K562 (cell line): ENCODE results near the gene GHR. TPM values are rescaled to one million over a fixed set of nuclear protein-coding genes. Genes with fewer than 3 reads are reported as not detected.

ENCODE experiments used
- ATAC-seq: fragments of 200-7000 bp; cut with Tn5 transposase; 3 replicates; pipeline ENCODE4 v1.9.1; 2020; ENCODE audit warnings: moderate library complexity
- BruUV-seq: library from RNA; stranded (reverse); fragments of 400-500 nt; replicated peaks from 2 replicates; lab custom pipeline; 2021; lab: Mats Ljungman, UMichigan
- CTCF ChIA-PET: fragments of 300-600 bp; formaldehyde crosslinking; extraction: SDS; loops from one replicate; lab custom pipeline; 2021; ENCODE audit warnings: low intra/inter-chr PET ratio; lab: Yijun Ruan, JAX
- POLR2A ChIA-PET: fragments of 300-600, 350-650 bp; sonication (Branson Sonifier 250); formaldehyde crosslinking; extraction: SDS; loops from one replicate; lab custom pipeline; 2021; ENCODE audit warnings: antibody characterized with exemption, inconsistent platforms; lab: Yijun Ruan, JAX
- DNase-seq, 4 experiments: peaks; one replicate each; pipeline versions ENCODE4 v3.0.0 to v3.0.0-alpha.2; 2011 to 2018; ENCODE audit warnings: low spot score in 3 of 4, mixed read lengths in 3 of 4; ENCODE audit errors: extremely low read depth in 1 of 4
- FAIRE-seq: peaks from 2 replicates; lab custom pipeline; 2011; peaks lifted over from hg19 to GRCh38; lab: Jason Lieb, UNC
- H2AFZ ChIP-seq: 2 replicates; pipeline ENCODE4 v1.6.0; 2011; ENCODE audit warnings: low read depth, low read length, control low read depth, inconsistent platforms
- H3K27ac ChIP-seq: fragments of 200-600 bp; 3 replicates; pipeline ENCODE4 v1.8.0; 2011; ENCODE audit warnings: low read depth, mild to moderate bottlenecking, control low read depth, inconsistent platforms, low read length, moderate library complexity, mixed read lengths; ENCODE audit errors: extremely low read depth
- H3K27me3 ChIP-seq, 2 experiments: fragments of 300-600 bp in 1 of 2; 2 replicates in 1 of 2; 3 replicates in 1 of 2; pipeline versions ENCODE4 v1.6.0 to v1.8.0; 2011; ENCODE audit warnings: inconsistent platforms in 2 of 2, low read length in 2 of 2, mild to moderate bottlenecking in 1 of 2, mixed read lengths in 1 of 2, moderate library complexity in 1 of 2; ENCODE audit not compliant: control insufficient read depth in 2 of 2, insufficient read depth in 2 of 2
- H3K36me3 ChIP-seq: fragments of 300-600 bp; 3 replicates; pipeline ENCODE4 v1.8.0; 2011; ENCODE audit warnings: mild to moderate bottlenecking, low read length, inconsistent platforms; ENCODE audit not compliant: control insufficient read depth, insufficient read depth
- H3K4me1 ChIP-seq, 2 experiments: fragments of 200-600 bp in 1 of 2; replicated peaks in 1 of 2; 2 replicates in 1 of 2; 3 replicates in 1 of 2; pipeline versions ENCODE4 v1.5.1 to v1.8.0; 2011; ENCODE audit warnings: inconsistent platforms in 2 of 2, low read length in 2 of 2, mild to moderate bottlenecking in 1 of 2, mixed read lengths in 1 of 2, moderate library complexity in 1 of 2; ENCODE audit not compliant: control insufficient read depth in 2 of 2, insufficient read depth in 2 of 2
- H3K4me2 ChIP-seq: 2 replicates; pipeline ENCODE4 v1.6.1; 2011; ENCODE audit warnings: low read length, control low read depth, inconsistent platforms, mixed read lengths; ENCODE audit not compliant: insufficient read depth
- H3K4me3 ChIP-seq: fragments of 200-600 bp; sonication (generic), shearing (Covaris generic); 2 replicates; pipeline ENCODE4 v1.5.1; 2016; ENCODE audit warnings: control low read depth, inconsistent platforms
- H3K79me2 ChIP-seq: fragments of 200-600 bp; 3 replicates; pipeline ENCODE4 v1.8.0; 2011; ENCODE audit warnings: low read length, inconsistent platforms; ENCODE audit not compliant: control insufficient read depth, insufficient read depth
- H3K9ac ChIP-seq, 2 experiments: 2 replicates each; pipeline versions ENCODE4 v1.6.0 to v1.6.1; 2011; ENCODE audit warnings: low read depth in 2 of 2, low read length in 2 of 2, control low read depth in 1 of 2, inconsistent platforms in 1 of 2, mild to moderate bottlenecking in 1 of 2, mixed read lengths in 1 of 2; ENCODE audit not compliant: insufficient read depth in 1 of 2
- H3K9me1 ChIP-seq: one replicate; pipeline ENCODE4 v1.6.0; 2011; ENCODE audit warnings: inconsistent platforms, mild to moderate bottlenecking, low read length, moderate library complexity; ENCODE audit not compliant: control insufficient read depth, insufficient read depth
- H3K9me3 ChIP-seq: replicated peaks from 2 replicates; pipeline ENCODE4 v1.5.1; 2011; ENCODE audit warnings: low read depth, low read length, inconsistent platforms; ENCODE audit not compliant: control insufficient read depth, insufficient read depth
- H4K20me1 ChIP-seq: replicated peaks from 2 replicates; pipeline ENCODE4 v1.6.1; 2011; ENCODE audit warnings: low read length, inconsistent platforms, mixed read lengths; ENCODE audit not compliant: control insufficient read depth, insufficient read depth
- BRD4 ChIP-seq: fragments of 200-600 bp; sonication (generic); IDR thresholded peaks from 2 replicates; pipeline ENCODE4 v1.6.1; 2017; ENCODE audit warnings: inconsistent platforms
- CXXC5 ChIP-seq: fragments of 250-450 bp; sonication (Bioruptor Pico); IDR thresholded peaks from 2 replicates; pipeline ENCODE4 v1.8.0; 2022; ENCODE audit warnings: inconsistent platforms, mild to moderate bottlenecking, moderate library complexity
- HDAC2 ChIP-seq: fragments of 450-650 bp; IDR thresholded peaks from 2 replicates; pipeline ENCODE4 v1.6.1; 2016; ENCODE audit warnings: mild to moderate bottlenecking
- HNRNPH1 ChIP-seq: fragments of 200-400 bp; formaldehyde crosslinking; optimal IDR thresholded peaks from 2 replicates; pipeline ENCODE3; 2017; ENCODE audit warnings: low read depth, mild to moderate bottlenecking, low read length, moderate library complexity
- MCM7 ChIP-seq, 2 experiments: fragments of 450-650 bp; IDR thresholded peaks; 2 replicates each; pipeline ENCODE4 v1.6.1; 2016 to 2018
- MIER1 ChIP-seq: fragments of 450-650 bp; IDR thresholded peaks from 2 replicates; pipeline ENCODE4 v1.6.1; 2016; ENCODE audit warnings: antibody characterized with exemption, mild to moderate bottlenecking, low read depth
- MLX ChIP-seq, 2 experiments: fragments of 450-650 bp in 1 of 2; sonication (generic) in 1 of 2; formaldehyde crosslinking; conservative IDR thresholded peaks; 2 replicates each; pipeline versions ENCODE4 v1.4.0 to v1.8.1; 2020 to 2022; ENCODE audit warnings: mild to moderate bottlenecking in 1 of 2, missing genetic modification reagents in 1 of 2
- MXI1 ChIP-seq: IDR thresholded peaks from 2 replicates; pipeline ENCODE4 v1.6.1; 2011; ENCODE audit warnings: low read depth, mild to moderate bottlenecking, improper control_type of control experiment, low read length
- NCOA6 ChIP-seq: fragments of 450-650 bp; IDR thresholded peaks from 2 replicates; pipeline ENCODE4 v1.6.1; 2017; ENCODE audit warnings: mild to moderate bottlenecking
- RBBP5 ChIP-seq: fragments of 200-600 bp; sonication (generic); IDR thresholded peaks from 2 replicates; pipeline ENCODE4 v1.6.1; 2012; ENCODE audit warnings: borderline replicate concordance, mild to moderate bottlenecking, low read length, control low read depth, inconsistent platforms; ENCODE audit not compliant: insufficient read depth, poor library complexity, severe bottlenecking
- RFX7 ChIP-seq: fragments of 250-450 bp; sonication (Bioruptor Pico); IDR thresholded peaks from 2 replicates; pipeline ENCODE4 v1.5.1; 2021; ENCODE audit warnings: mild to moderate bottlenecking
- RUNX1 ChIP-seq: sonication (generic); IDR thresholded peaks from 2 replicates; pipeline ENCODE4 v1.6.1; 2016; ENCODE audit warnings: antibody characterized with exemption, low read depth
- TFAP4 ChIP-seq: sonication (generic); formaldehyde crosslinking; IDR thresholded peaks from 2 replicates; pipeline ENCODE4 v1.8.0; 2022; ENCODE audit warnings: missing genetic modification reagents, mild to moderate bottlenecking, moderate library complexity, borderline replicate concordance
- ZBTB43 ChIP-seq: sonication (generic); formaldehyde crosslinking; IDR thresholded peaks from 2 replicates; pipeline ENCODE4 v1.8.0; 2023; ENCODE audit warnings: mild to moderate bottlenecking, missing genetic modification reagents
- ZKSCAN8 ChIP-seq: fragments of 200-800 bp; sonication (Bioruptor generic); IDR thresholded peaks from 2 replicates; pipeline ENCODE4 v1.6.1; 2016; ENCODE audit warnings: missing genetic modification characterization, missing compliant biosample characterization
- ZNF133 ChIP-seq: fragments of 250-450 bp; sonication (Bioruptor Pico); IDR thresholded peaks from 2 replicates; pipeline ENCODE4 v1.4.0; 2020; ENCODE audit warnings: mild to moderate bottlenecking
- ZNF592 ChIP-seq: fragments of 450-650 bp; IDR thresholded peaks from 2 replicates; pipeline ENCODE4 v1.6.1; 2017; ENCODE audit warnings: antibody characterized with exemption, mild to moderate bottlenecking
- ZNF764 ChIP-seq: fragments of 250-450 bp; sonication (Bioruptor Pico); IDR thresholded peaks from 2 replicates; pipeline ENCODE4 v1.4.0; 2020; ENCODE audit warnings: low read depth, mild to moderate bottlenecking, moderate library complexity
- in situ Hi-C: fragments of 300-500 bp; cut with MboI; formaldehyde crosslinking; loops from 4 replicates; pipeline ENCODE4 v1.15.0; 2018; ENCODE audit warnings: inconsistent platforms, mixed read lengths
- intact Hi-C: fragments of 100-400 bp; cut with micrococcal nuclease; formaldehyde crosslinking; loops from 2 replicates; pipeline ENCODE4 v1.14.2; 2022
- polyA plus RNA-seq, 8 experiments: library from polyadenylated mRNA; depleted of rRNA in 4 of 8; stranded (reverse) in 5 of 8; unstranded in 3 of 8; fragments of >200 nt; fragmentation: Nextera tagmentation in 2 of 8; fragmentation: Illumina TruSeq in 1 of 8; extraction: Ambion mirVana in 2 of 8; extraction: Trizol in 1 of 8; gene quantifications; 2 replicates each; pipeline versions ENCODE4 v1.2.1 to v1.2.3, GENCODE V29; 2011 to 2014; ENCODE audit warnings: inconsistent platforms in 1 of 8, missing spikeins in 1 of 8
- total RNA-seq, 7 experiments: library from RNA; depleted of rRNA in 6 of 7; stranded (reverse); fragments of >200 nt in 6 of 7; fragmentation: Illumina TruSeq in 2 of 7; extraction: Trizol in 2 of 7; gene quantifications; 2 replicates each; pipeline versions ENCODE4 v1.2.1 to v1.2.3, GENCODE V29; 2011 to 2021; ENCODE audit warnings: low replicate concordance in 1 of 7

Gene GHR
- total and polyA plus RNA-seq, 9 of the 15 experiments (the other 6 are each of a cell fraction or from before 2014, with no cell fraction given), result 0.01 to 0.13 (median 0.07) TPM; not detected in 5

GRCh38 chr5:42675602-42676001 lies 252.4 kb downstream of the GHR start:
- Histone ChIP-seq H2AFZ (no peak overlapping the region), H4K20me1 (no peaks in the 10 kb centered on the region), H3K9me1 (no peaks in the 10 kb centered on the region), H3K4me1 (no peaks in the 10 kb centered on the region), H3K9me3 (no peaks in the 10 kb centered on the region), H3K36me3 (no peaks in the 10 kb centered on the region), H3K27ac (no peak overlapping the region), H3K9ac (no peak overlapping the region), H3K4me3 (no peak overlapping the region), H3K27me3 (no peaks in the 10 kb centered on the region), H3K4me2 (no peak overlapping the region), H3K79me2 (no peaks in the 10 kb centered on the region)
- BruUV-seq, result no TSS peak
- ChIA-PET CTCF (no interaction called here), POLR2A (interaction anchor here (0.7 to 1.4 kb wide), 3 partner anchors 13 to 33 kb away, joined by 3 to 4 read pairs (median 4); no protein-coding TSS in a partner anchor)
- intact Hi-C loops (no loop called here), in situ Hi-C loops (no loop called here)
- ATAC-seq, result no peak
- DNase-seq, result no peak
- TF ChIP-seq HNRNPH1, result no peak
- no peak for TF ChIP-seq NCOA6
- no peak for TF ChIP-seq ZNF133
- TF ChIP-seq ZBTB43 (CRISPR knock-in tag), result no peak
- no peak for TF ChIP-seq RUNX1
- no peak for TF ChIP-seq MIER1
- TF ChIP-seq ZNF592, result no peak
- TF ChIP-seq TFAP4 (CRISPR knock-in tag), result no peak
- TF ChIP-seq HDAC2, result no peak
- TF ChIP-seq CXXC5, result no peak
- TF ChIP-seq RBBP5, result no peak
- TF ChIP-seq MLX (CRISPR knock-in tag; conservative IDR thresholded peaks at IDR 0.05), result no peak
- TF ChIP-seq RFX7 (CRISPR knock-in tag), result no peak
- no peak for TF ChIP-seq BRD4
- TF ChIP-seq MCM7 (IDR thresholded peaks at IDR 0.05), result no peak
- TF ChIP-seq ZKSCAN8, result no peak
- no peak for TF ChIP-seq ZNF764 (CRISPR knock-in tag)
- TF ChIP-seq MXI1, result no peak
- TF ChIP-seq, all 486 proteins: peak for 0
- FAIRE-seq, result no peak
